HCT116 (cell line): Measurements from ENCODE around the gene ITIH6.

Experiments used
- EGR1 ChIP-seq: IDR thresholded peaks from 2 replicates; pipeline ENCODE4 v1.6.1; 2012; ENCODE audit warnings: low read depth
- EZH2 ChIP-seq: fragments of 200-600 bp; sonication (generic); IDR thresholded peaks from 2 replicates; pipeline ENCODE4 v1.6.1; 2017; ENCODE audit warnings: antibody characterized with exemption, mixed run types
- EZH2phosphoT487 ChIP-seq: fragments of 200-600 bp; IDR thresholded peaks from 2 replicates; pipeline ENCODE4 v1.6.1; 2018; ENCODE audit warnings: antibody characterized with exemption, borderline replicate concordance
- POLR2A ChIP-seq: IDR thresholded peaks from 2 replicates; pipeline ENCODE4 v1.7.0; 2011; ENCODE audit warnings: borderline replicate concordance; ENCODE audit not compliant: insufficient read depth, insufficient read length; ENCODE audit errors: extremely low read depth
- POLR2AphosphoS5 ChIP-seq: IDR thresholded peaks from 2 replicates; pipeline ENCODE4 v1.6.1; 2011; ENCODE audit warnings: mild to moderate bottlenecking, low read depth, low read length, moderate library complexity
- RAD21 ChIP-seq: IDR thresholded peaks from 2 replicates; pipeline ENCODE4 v1.6.1; 2012; ENCODE audit warnings: low read depth, mild to moderate bottlenecking
- SIN3A ChIP-seq: IDR thresholded peaks from 2 replicates; pipeline ENCODE4 v1.6.1; 2012; ENCODE audit warnings: low read depth
- SP1 ChIP-seq: IDR thresholded peaks from 2 replicates; pipeline ENCODE4 v1.6.1; 2012; ENCODE audit warnings: low read depth
- SRF ChIP-seq: IDR thresholded peaks from 2 replicates; pipeline ENCODE4 v1.6.1; 2012; ENCODE audit warnings: low read depth
- TCF7L2 ChIP-seq: IDR thresholded peaks from 2 replicates; pipeline ENCODE4 v1.7.0; 2011; ENCODE audit warnings: borderline replicate concordance, inconsistent platforms; ENCODE audit not compliant: insufficient read depth, insufficient read length; ENCODE audit errors: extremely low read depth
- ZFX ChIP-seq: fragments of 450-650 bp; IDR thresholded peaks from 2 replicates; pipeline ENCODE4 v1.6.1; 2017
- TF ChIP-seq, protein P1 (sequence below), 3 experiments: fragments of 200-600 bp in 1 of 3; sonication (generic) in 1 of 3; IDR thresholded peaks in 2 of 3; conservative IDR thresholded peaks in 1 of 3; 2 replicates each; pipeline ENCODE4 v1.5.1; 2012 to 2017; ENCODE audit warnings: low read depth in 2 of 3, low read length in 2 of 3, antibody characterized with exemption in 1 of 3, borderline replicate concordance in 1 of 3, control low read depth in 1 of 3, mild to moderate bottlenecking in 1 of 3, mixed read lengths in 1 of 3, mixed run types in 1 of 3, moderate library complexity in 1 of 3; ENCODE audit not compliant: insufficient read depth in 1 of 3
- TF ChIP-seq, protein P2 (sequence below): IDR thresholded peaks from 2 replicates; pipeline ENCODE4 v1.6.1; 2012

DNA sequence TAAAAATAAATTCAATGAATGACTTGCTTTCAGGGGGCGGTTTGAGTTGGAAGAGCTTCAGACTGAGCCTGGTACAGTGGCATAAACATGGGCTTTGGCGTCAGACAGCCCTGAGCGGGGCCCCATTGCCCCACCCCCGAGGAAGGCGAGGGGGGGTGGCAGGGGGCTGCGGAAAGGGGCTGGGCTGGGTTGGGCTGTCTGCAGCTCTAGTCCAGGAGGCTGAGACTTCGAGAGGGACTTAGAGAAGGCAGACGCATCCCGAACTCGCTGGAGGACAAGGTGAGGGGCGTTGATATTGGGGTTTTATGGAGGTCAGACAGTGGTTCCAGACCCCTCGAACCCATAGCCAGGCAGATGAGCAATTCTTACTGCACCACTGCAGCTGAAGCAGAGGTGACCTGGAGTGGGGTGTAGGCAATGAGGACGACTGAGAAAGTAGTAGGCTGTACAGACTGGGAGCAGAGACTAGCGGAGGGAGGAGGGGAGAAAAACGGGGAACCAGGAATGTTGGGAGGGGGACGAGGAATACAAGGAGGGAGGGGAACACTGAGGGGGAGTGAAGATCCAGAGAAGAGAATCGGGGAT lies 9.6 kb upstream of the ITIH6 start, which contains the start of gene MAGED2:
- TF ChIP-seq POLR2A = no peak
- no peak for TF ChIP-seq EGR1
- TF ChIP-seq, protein P1, sequence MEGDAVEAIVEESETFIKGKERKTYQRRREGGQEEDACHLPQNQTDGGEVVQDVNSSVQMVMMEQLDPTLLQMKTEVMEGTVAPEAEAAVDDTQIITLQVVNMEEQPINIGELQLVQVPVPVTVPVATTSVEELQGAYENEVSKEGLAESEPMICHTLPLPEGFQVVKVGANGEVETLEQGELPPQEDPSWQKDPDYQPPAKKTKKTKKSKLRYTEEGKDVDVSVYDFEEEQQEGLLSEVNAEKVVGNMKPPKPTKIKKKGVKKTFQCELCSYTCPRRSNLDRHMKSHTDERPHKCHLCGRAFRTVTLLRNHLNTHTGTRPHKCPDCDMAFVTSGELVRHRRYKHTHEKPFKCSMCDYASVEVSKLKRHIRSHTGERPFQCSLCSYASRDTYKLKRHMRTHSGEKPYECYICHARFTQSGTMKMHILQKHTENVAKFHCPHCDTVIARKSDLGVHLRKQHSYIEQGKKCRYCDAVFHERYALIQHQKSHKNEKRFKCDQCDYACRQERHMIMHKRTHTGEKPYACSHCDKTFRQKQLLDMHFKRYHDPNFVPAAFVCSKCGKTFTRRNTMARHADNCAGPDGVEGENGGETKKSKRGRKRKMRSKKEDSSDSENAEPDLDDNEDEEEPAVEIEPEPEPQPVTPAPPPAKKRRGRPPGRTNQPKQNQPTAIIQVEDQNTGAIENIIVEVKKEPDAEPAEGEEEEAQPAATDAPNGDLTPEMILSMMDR (IDR thresholded peaks at IDR 0.05 in 2 of 3, conservative IDR thresholded peaks at IDR 0.05 in 1 of 3; ENCODE audit: borderline replicate concordance in 1 of 3, insufficient read depth in 1 of 3, low read depth in 2 of 3, low read length in 2 of 3) = no peak
- TF ChIP-seq, protein P2, sequence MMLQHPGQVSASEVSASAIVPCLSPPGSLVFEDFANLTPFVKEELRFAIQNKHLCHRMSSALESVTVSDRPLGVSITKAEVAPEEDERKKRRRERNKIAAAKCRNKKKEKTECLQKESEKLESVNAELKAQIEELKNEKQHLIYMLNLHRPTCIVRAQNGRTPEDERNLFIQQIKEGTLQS = no peak
- no peak for TF ChIP-seq SP1
- TF ChIP-seq RAD21 = no peak
- TF ChIP-seq SIN3A = no peak
- TF ChIP-seq SRF = no peak
- no peak for TF ChIP-seq EZH2phosphoT487
- TF ChIP-seq TCF7L2 = no peak
- TF ChIP-seq POLR2AphosphoS5 = no peak
- no peak for TF ChIP-seq ZFX
- no peak for TF ChIP-seq EZH2
